Measurements from ENCODE around the gene SF3B1. TPM values are rescaled to one million over a fixed set of nuclear protein-coding genes. Genes with fewer than 3 reads are reported as not detected.

Gene SF3B1
- total and polyA plus RNA-seq, 8 donors, result 75.8 to 277 (median 130) TPM

GRCh38 chr2:197340591-197340990, 94.2 kb downstream of the SF3B1 start:
- no peak for TF ChIP-seq CTCF (IDR thresholded peaks at IDR 0.05)
- intact Hi-C loops (cut with DNase I), result no loop called here
- no peaks in the 10 kb centered on the region for H3K36me3 ChIP-seq
- ATAC-seq (no peak), FAIRE-seq (no peak), DNase-seq (no peak)
- no peak overlapping the region for H3K27ac ChIP-seq
- WGBS, 2 donors, result 77 to 86% methylated on average over 5 of the region's 5 CpGs
- no peaks in the 10 kb centered on the region for H3K9me3 ChIP-seq
- no peaks in the 10 kb centered on the region for H3K4me1 ChIP-seq
- no peaks in the 10 kb centered on the region for H3K27me3 ChIP-seq
- no peak overlapping the region for H3K4me3 ChIP-seq

Other genes with a start within 250 kb of the SF3B1 start
- gene ANKRD44, start 124.2 kb downstream of the SF3B1 start, total RNA-seq, result 10 to 100 TPM in 1 of 6 donors, 1 to 10 TPM in 5; 6.9 to 12.5 (median 8.5) TPM
- 1 to 10 TPM; 1.9 to 2.6 TPM for gene ANKRD44, start 124.2 kb downstream of the SF3B1 start, polyA plus RNA-seq
- 10 to 100 TPM in 2 of 6 donors, 1 to 10 TPM in 4; 7.6 to 10.1 (median 9.7) TPM for gene COQ10B, start 18.5 kb upstream of the SF3B1 start, total RNA-seq
- gene COQ10B, start 18.5 kb upstream of the SF3B1 start, polyA plus RNA-seq, result 10 to 100 TPM in 1 of 2 donors, 1 to 10 TPM in 1; 5.7 to 10.8 TPM
- 100 to 1,000 TPM; 114 to 181 (median 137) TPM for gene HSPD1, start 64.8 kb upstream of the SF3B1 start, total RNA-seq
- gene HSPD1, start 64.8 kb upstream of the SF3B1 start, polyA plus RNA-seq, result 100 to 1,000 TPM in 1 of 2 donors, 10 to 100 TPM in 1; 94.8 to 145 TPM
- gene HSPE1, start 65.4 kb upstream of the SF3B1 start, total RNA-seq, result 10 to 100 TPM; 17.1 to 51.9 (median 31.2) TPM
- gene HSPE1, start 65.4 kb upstream of the SF3B1 start, polyA plus RNA-seq, result 10 to 100 TPM; 87.4 to 98.6 TPM
- gene MOB4, start 81.0 kb upstream of the SF3B1 start, total RNA-seq, result 1 to 10 TPM; 4.6 to 9.7 (median 6.9) TPM
- gene MOB4, start 81.0 kb upstream of the SF3B1 start, polyA plus RNA-seq, result 10 to 100 TPM in 1 of 2 donors, 1 to 10 TPM in 1; 6.1 to 18.3 TPM
- gene RFTN2, start 240.6 kb upstream of the SF3B1 start, total RNA-seq, result 1 to 10 TPM in 5 of 6 donors, under 1 TPM in 1; 0.92 to 7.6 (median 1.7) TPM
- gene RFTN2, start 240.6 kb upstream of the SF3B1 start, polyA plus RNA-seq, result under 1 TPM; 0.77 to 0.80 TPM

All from pancreas (tissue), 10 donors.